ENCODE results near the gene CREB5.

The CREB5 gene

DNA sequence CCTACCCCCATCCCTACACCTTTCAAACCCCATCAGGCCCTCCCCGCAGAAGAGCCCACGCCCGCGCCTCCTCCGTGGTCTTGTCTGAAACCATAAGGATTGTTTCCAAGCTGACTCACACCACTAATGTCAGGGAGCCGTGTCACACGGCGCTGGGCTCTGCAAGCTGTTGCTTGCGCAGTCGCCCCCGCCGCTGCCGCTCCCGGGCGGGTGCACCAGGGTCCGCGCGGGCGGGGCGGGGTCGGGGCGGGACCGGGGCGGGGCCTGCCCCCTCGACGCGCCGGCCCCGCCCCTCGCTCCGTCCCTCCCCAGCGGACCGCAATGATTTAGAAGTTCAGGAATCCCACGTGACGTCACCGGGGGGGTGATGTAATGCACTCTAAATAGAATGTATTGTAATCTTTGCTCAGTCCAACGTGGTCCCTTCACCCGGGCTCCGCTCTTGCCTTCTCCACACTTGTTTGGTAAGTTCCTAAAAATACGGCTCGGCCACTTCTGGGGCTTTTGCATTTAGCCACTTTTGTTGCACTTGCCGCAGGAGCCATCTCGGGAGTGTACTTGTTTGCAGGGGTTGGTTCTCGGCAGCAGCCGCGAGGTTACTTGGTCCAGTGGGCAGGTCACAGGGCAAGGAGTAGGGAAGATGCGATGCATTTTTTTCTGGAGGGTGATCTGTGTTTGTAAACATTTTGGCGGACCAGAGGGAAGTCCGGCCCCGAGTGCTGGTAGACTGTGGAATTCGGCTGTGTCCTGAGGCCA is 3.2 kb upstream of the CREB5 start:
- TF ChIP-seq, protein P1, sequence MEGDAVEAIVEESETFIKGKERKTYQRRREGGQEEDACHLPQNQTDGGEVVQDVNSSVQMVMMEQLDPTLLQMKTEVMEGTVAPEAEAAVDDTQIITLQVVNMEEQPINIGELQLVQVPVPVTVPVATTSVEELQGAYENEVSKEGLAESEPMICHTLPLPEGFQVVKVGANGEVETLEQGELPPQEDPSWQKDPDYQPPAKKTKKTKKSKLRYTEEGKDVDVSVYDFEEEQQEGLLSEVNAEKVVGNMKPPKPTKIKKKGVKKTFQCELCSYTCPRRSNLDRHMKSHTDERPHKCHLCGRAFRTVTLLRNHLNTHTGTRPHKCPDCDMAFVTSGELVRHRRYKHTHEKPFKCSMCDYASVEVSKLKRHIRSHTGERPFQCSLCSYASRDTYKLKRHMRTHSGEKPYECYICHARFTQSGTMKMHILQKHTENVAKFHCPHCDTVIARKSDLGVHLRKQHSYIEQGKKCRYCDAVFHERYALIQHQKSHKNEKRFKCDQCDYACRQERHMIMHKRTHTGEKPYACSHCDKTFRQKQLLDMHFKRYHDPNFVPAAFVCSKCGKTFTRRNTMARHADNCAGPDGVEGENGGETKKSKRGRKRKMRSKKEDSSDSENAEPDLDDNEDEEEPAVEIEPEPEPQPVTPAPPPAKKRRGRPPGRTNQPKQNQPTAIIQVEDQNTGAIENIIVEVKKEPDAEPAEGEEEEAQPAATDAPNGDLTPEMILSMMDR (IDR thresholded peaks at IDR 0.05) = no peak
- H3K9ac ChIP-seq = no peak overlapping the region
- peak overlapping the region; percentile 60 for H3K4me2 ChIP-seq (ENCODE audit: low read length)
- peak overlapping the region; percentile 51 for H3K4me3 ChIP-seq (ENCODE audit: low read depth, low read length)
- H3K4me1 ChIP-seq = no peaks in the 10 kb centered on the region
- no peaks in the 10 kb centered on the region for H3K9me3 ChIP-seq (ENCODE audit: control insufficient read depth, low read length)
- H3K79me2 ChIP-seq = no peaks in the 10 kb centered on the region
- H3K27ac ChIP-seq = no peak overlapping the region
- no peaks in the 10 kb centered on the region for H3K36me3 ChIP-seq (ENCODE audit: control insufficient read depth, insufficient read depth, low read length)
- no peaks in the 10 kb centered on the region for H3K27me3 ChIP-seq (ENCODE audit: control insufficient read depth, insufficient read depth, low read length)
- H2AFZ ChIP-seq = peak overlapping the region; percentile 16

DNA sequence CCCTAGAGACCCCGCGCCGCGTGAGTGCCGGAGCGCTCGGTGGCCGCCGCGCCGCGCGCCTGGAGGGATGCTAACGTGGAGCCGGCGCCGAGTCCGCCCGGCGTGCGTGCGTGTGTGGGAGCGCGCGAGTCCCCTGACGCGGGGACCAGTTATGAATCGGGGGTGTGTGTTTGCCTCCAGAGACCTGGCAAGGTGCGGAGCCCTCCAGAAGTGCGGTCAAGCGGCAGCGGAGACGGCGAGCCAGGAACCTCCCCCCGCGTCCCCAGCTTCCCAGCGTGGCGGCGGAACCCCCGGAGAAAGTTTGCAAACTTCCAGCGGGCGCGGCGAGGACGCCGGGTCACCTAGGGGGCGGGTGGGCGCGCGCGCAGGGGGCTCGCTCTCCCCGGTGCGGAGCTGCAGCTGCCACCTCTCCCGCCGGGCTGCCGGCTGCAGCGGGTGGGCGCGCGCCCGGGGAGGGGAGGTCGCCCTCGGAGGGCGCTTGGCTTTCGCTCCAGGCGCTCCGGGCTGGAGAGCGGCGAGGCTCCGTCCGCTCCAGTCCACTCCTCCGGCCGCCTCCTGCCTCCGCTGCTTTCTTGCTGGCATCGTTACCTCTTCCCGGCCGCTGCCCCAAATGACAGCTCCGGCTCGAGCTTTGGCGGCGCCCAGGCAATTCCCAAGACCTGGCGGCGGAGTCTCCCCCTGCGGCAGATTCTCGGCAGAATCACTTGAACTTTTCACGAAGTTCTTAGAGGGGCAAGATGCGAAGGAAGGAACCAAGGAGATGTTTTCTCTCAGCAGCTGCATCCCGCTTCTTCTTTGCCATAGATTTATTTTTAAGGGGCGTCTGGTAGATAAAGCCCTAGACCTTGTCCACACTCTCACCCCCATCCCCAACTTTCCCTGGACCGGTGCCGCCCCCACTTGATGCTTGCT is 2.3 kb upstream of the CREB5 start:
- Histone ChIP-seq H3K4me3 (ENCODE audit: low read depth, low read length) (peak overlapping the region; percentile 51), H2AFZ (peak overlapping the region; percentile 16), H3K9ac (no peak overlapping the region), H3K79me2 (no peaks in the 10 kb centered on the region), H3K27me3 (ENCODE audit: control insufficient read depth, insufficient read depth, low read length) (no peaks in the 10 kb centered on the region), H3K4me2 (ENCODE audit: low read length) (peak overlapping the region; percentile 60), H3K27ac (no peak overlapping the region), H3K4me1 (no peaks in the 10 kb centered on the region), H3K9me3 (ENCODE audit: control insufficient read depth, low read length) (no peaks in the 10 kb centered on the region), H3K36me3 (ENCODE audit: control insufficient read depth, insufficient read depth, low read length) (no peaks in the 10 kb centered on the region)
- TF ChIP-seq, protein P1 (IDR thresholded peaks at IDR 0.05) = no peak

DNA sequence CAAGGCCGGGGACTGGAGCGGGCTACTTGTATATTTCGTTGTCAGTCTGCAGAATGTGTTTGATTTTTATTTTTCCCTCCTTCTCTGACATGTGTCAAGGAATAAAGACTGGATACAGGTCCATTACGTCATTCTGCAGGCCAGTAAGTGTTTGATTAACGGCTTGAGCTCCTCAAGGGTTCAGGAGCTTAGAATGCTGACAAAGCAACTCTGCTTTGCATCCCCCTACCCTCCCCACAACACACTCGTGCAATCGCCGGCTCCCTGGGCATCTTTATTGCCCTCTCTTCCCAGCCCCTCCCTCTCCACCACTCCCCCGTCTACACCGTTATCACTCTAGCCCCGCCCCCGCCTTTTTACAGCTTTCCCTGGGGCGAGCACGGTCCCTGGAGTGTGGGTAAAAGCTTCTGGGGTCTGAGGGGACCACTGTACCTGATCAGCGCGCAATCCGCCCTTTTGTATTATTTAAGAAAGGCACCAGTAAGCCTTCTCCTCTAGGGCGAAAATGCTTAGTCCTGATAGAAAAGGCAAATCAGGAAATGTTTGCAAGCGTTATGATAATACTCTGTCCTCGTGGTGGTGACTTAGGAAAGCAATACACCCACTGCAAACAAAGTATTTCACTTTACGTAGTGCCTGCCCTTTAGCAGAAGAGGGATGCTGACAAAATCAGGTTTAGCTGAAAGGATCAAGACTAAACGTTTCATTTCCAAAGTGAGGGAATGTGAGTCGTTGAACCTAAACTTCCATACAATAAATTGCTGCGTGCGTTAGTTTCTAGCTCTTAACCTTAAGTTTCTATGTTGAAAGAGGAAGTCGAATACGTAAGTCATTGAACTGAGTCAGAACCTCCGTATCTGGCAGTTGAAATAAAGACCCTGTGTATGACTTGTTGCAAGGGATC is 1.4 kb upstream of the CREB5 start:
- H3K27me3 ChIP-seq (ENCODE audit: control insufficient read depth, insufficient read depth, low read length) = no peaks in the 10 kb centered on the region
- no peak overlapping the region for H3K9ac ChIP-seq
- no peaks in the 10 kb centered on the region for H3K9me3 ChIP-seq (ENCODE audit: control insufficient read depth, low read length)
- H3K4me1 ChIP-seq = no peaks in the 10 kb centered on the region
- no peak overlapping the region for H3K27ac ChIP-seq
- H3K4me2 ChIP-seq (ENCODE audit: low read length) = peak overlapping the region; percentile 60
- TF ChIP-seq, protein P1 (IDR thresholded peaks at IDR 0.05) = no peak
- H3K36me3 ChIP-seq (ENCODE audit: control insufficient read depth, insufficient read depth, low read length) = no peaks in the 10 kb centered on the region
- H3K4me3 ChIP-seq (ENCODE audit: low read depth, low read length) = no peak overlapping the region
- no peaks in the 10 kb centered on the region for H3K79me2 ChIP-seq
- H2AFZ ChIP-seq = no peak overlapping the region

DNA sequence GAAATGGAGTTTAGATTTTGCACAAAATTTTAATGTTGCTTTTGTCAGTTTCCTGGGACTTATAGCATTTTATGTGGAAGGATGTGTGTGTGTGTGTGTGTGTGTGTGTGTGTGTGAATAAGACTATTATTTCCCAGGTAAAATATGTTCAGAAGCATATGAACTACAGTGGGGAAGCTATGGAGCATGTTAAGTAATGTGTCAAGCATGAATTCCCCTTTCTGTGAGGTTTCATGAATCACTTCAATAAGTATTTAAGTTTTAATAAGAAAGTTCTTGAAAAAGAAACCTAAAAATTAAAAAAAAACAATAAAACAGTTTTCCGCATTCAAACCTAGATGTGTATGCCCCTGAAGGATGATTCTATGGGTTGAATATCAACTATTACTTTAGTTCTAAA is 693 bp downstream of the CREB5 start:
- Histone ChIP-seq H3K4me3 (ENCODE audit: low read depth, low read length) (no peak overlapping the region), H3K27ac (no peak overlapping the region), H3K27me3 (ENCODE audit: control insufficient read depth, insufficient read depth, low read length) (no peaks in the 10 kb centered on the region), H3K36me3 (ENCODE audit: control insufficient read depth, insufficient read depth, low read length) (no peaks in the 10 kb centered on the region), H3K4me1 (no peaks in the 10 kb centered on the region), H3K4me2 (ENCODE audit: low read length) (no peak overlapping the region), H3K79me2 (no peaks in the 10 kb centered on the region), H3K9me3 (ENCODE audit: control insufficient read depth, low read length) (no peaks in the 10 kb centered on the region), H2AFZ (no peak overlapping the region), H3K9ac (no peak overlapping the region)
- TF ChIP-seq, protein P1 (IDR thresholded peaks at IDR 0.05) = no peak
